Suprapubic skin (tissue), 4 donors: ENCODE results near the gene RBM4.

Experiments
- EP300 ChIP-seq: sonication (generic); formaldehyde crosslinking; IDR thresholded peaks from one replicate; pipeline ENCODE4 v1.6.1; 2017; ENCODE audit warnings: antibody characterized with exemption
- POLR2A ChIP-seq, 2 donors: fragments of 450-650 bp; IDR thresholded peaks; one replicate each; pipeline ENCODE4 v1.6.1; 2017; ENCODE audit warnings: antibody characterized with exemption in 2 of 2, mild to moderate bottlenecking in 2 of 2, moderate library complexity in 2 of 2
- POLR2AphosphoS5 ChIP-seq, 3 donors: sonication (generic); formaldehyde crosslinking; IDR thresholded peaks; one replicate each; pipeline ENCODE4 v1.6.1; 2017; ENCODE audit warnings: antibody characterized with exemption in 3 of 3
- TF ChIP-seq, protein P1 (sequence below), 2 donors: fragments of 200-600 bp in 1 of 2; fragments of 450-650 bp in 1 of 2; sonication (generic) in 1 of 2; IDR thresholded peaks; one replicate each; pipeline ENCODE4 v1.5.1; 2016 to 2019; ENCODE audit warnings: antibody characterized with exemption in 2 of 2, mild to moderate bottlenecking in 1 of 2, moderate library complexity in 1 of 2

DNA sequence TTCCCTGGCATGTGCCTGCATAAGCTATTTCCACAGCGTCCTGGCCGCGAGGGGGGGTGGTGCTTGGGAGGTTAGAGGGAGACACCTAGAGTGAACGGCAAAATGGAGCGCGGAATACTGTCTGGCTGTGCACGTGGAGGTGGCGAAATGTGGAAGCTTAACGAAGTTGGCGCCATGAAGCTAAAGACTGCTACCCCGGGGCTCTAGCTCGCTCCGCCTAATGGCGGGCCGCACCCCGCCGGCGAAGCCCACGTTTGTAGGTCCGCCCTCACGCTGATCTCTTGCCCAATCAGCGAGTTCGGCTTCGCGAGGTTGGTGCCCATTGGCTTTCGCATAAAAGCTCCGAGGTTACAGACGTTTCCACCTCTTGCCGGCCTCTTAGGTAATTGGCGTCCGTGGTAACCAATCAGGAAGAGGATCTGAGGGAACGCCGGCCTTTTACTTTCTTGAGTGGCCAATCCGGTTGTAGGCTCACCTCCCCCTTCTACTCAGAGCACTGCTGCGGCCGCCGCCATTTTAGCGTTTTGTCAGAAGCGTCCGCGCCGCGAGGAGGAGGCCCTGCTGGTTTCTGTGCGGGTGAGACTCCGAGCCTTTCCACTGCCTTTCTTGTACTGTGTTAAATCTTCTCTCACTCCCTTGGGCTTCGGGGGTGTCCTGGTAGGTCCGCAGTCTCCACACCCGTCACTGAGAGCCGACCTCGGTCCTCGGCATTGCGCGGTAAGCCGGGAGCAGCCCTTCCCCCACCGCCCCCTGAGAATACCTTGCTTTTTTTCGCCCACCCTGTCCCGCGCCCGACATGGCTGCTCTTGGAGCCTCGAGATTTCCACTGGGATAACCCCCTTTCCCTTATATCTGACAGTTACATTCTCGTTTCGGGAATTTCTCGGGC is at the start of gene RBM4:
- TF ChIP-seq, protein P1, sequence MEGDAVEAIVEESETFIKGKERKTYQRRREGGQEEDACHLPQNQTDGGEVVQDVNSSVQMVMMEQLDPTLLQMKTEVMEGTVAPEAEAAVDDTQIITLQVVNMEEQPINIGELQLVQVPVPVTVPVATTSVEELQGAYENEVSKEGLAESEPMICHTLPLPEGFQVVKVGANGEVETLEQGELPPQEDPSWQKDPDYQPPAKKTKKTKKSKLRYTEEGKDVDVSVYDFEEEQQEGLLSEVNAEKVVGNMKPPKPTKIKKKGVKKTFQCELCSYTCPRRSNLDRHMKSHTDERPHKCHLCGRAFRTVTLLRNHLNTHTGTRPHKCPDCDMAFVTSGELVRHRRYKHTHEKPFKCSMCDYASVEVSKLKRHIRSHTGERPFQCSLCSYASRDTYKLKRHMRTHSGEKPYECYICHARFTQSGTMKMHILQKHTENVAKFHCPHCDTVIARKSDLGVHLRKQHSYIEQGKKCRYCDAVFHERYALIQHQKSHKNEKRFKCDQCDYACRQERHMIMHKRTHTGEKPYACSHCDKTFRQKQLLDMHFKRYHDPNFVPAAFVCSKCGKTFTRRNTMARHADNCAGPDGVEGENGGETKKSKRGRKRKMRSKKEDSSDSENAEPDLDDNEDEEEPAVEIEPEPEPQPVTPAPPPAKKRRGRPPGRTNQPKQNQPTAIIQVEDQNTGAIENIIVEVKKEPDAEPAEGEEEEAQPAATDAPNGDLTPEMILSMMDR (IDR thresholded peaks at IDR 0.05) = no peak
- TF ChIP-seq POLR2AphosphoS5 (IDR thresholded peaks at IDR 0.05) (peak; percentile 67 to 95 (median 91)), EP300 (no peak), POLR2A (IDR thresholded peaks at IDR 0.05) (peak; percentile 68 to 89)
